ENCODE data around the gene HECW1. TPM values are rescaled to one million over a fixed set of nuclear protein-coding genes. Genes with fewer than 3 reads are reported as not detected.
"Not testable (repeated sequence)": the region's sequence is repeated elsewhere in the genome, so short reads cannot be mapped to it uniquely, and the experiment has no call there.

The HECW1 gene
- total RNA-seq, 1 donor from 2014 or later: not detected

GRCh38 chr7:43553999-43554398, 441.6 kb downstream of the HECW1 start:
- DNase-seq: peak; percentile 5

DNA sequence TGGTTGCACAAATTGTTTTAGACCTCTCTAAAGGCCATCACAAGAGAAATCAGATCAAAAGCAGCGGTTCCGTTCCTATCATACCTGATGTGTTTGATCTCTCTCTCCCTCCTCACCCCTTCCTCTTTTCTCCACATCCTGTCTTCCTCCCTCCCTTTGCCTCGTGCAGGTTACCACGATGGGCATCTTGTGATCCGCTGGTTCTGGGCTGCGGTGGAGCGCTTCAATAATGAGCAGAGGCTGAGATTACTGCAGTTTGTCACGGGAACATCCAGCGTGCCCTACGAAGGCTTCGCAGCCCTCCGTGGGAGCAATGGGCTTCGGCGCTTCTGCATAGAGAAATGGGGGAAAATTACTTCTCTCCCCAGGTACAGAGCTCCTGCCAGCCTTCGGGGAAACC, 442.0 kb downstream of the HECW1 start:
- DNase-seq: no peak

DNA sequence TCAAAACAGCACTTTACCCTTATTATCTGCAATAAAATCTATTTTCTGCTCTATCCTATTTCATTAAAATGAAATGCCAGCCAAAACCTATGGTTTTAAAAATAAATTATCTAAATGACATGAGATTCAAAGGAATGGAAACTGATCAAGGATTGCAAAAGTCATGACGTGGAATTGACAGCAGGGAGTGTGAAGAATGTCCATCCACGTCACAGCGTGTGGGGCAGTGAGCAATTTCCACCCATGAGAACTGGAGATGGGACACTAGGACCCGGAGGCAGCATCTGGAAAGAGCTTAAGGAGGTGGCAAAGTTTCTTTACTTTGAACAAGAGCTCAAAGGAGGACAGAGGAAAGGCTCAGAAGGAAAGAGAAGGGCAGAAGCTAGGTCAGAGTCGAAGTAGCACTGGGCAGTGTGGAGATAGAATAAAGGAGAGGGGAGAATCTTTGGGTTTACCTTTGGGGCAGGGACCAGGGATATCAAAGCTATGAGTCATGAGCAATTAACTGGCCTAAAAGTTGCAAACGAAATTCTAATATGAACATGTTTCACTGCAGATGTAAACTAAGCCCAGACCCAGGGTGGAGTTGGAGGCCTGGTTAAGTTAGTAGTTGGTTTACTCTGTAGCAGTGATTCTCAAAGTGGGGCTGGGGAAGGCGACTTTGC, 445.5 kb downstream of the HECW1 start:
- DNase-seq: no peak

- DNase-seq: no peak
These were observed 446.9 kb downstream of the HECW1 start for GRCh38 chr7:43559171-43559945.

- no peak for DNase-seq
These were observed 447.5 kb downstream of the HECW1 start for GRCh38 chr7:43559946-43560335.

- DNase-seq: no peak
These were observed 448.4 kb downstream of the HECW1 start for GRCh38 chr7:43560742-43561330.

GRCh38 chr7:43562383-43562782, 449.9 kb downstream of the HECW1 start:
- no peak for DNase-seq

- DNase-seq: peak; percentile 76
These were observed 453.3 kb downstream of the HECW1 start for GRCh38 chr7:43565786-43566185.

DNA sequence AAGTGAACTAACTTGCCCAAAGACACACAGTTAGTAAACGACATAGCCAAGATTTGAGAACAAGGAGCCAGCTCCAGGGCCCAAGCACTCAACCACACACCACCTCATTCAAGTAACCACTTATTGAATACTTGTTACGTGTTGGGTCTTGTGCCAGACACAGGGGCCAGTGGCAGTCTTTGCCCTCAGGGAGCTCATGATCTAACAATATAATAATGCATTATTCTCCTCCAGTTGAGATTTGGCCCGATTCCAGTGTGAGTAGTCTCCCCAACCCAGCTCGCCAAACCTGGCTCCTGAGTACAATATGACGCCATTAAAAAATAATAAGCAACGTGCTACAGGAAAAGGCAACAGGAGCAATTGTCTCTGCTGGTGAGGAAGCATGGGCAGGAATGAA, 456.1 kb downstream of the HECW1 start:
- peak; percentile 85 for DNase-seq

- peak; percentile 54 for DNase-seq
These were observed 457.0 kb downstream of the HECW1 start for GRCh38 chr7:43569424-43569823.

DNA sequence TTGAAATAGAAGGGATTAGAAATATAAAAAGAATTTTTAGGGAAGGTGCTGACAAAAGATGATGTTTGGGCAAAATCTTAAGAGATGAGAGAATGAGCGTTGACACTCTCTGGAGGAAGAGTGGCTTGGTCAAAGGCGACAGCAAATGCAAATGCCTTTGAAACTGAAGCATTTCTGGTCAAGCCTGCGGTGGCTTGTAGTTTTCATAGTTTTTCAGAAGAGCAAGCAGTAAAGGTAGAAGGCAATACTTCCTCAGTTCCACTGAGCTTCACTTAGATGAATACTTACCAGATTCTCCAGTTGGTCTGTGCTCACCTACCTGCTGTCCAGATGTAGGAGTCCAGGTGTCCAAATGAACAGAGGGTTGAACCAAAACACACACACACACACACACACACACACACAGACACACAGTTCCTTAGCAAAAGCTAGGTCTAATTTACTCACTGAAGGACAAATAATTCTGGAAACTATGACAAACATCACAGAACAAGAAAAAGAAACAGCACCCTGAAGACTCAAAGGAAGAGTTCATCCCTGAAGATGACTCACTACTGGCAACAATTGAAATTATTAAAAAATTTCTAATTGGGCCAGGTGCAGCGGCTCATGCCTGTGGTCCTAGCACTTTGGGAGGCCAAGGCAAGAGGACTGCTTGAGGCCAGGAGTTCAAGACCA, 458.4 kb downstream of the HECW1 start:
- no peak for DNase-seq

DNA sequence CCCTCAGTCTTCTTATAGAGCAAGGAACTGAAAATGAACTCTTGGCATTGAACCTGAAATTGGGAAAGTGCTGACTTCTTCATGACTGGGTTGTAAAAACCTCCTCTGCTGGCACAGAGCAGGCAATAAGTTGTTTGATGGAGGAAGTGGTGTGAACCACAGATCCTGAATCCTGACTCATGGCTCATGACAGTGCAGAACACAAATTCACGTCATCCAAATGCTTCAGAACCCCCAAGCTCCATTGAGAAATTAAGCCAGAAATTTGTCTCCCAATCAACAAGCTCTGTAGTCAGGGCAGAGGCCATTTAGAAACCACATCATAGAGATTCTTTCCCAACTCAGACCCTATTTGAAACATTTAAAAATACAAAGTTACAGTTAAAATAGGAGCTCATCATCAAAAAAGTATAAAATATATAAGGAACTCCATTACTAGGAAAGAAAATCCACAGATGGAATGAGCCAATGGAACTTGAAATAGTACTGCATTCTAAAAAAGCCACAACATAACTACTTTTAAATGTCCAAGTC, 460.1 kb downstream of the HECW1 start:
- peak; percentile 91 for DNase-seq

- not testable (repeated sequence) for DNase-seq
These were observed 461.4 kb downstream of the HECW1 start for GRCh38 chr7:43573832-43574231.

DNA sequence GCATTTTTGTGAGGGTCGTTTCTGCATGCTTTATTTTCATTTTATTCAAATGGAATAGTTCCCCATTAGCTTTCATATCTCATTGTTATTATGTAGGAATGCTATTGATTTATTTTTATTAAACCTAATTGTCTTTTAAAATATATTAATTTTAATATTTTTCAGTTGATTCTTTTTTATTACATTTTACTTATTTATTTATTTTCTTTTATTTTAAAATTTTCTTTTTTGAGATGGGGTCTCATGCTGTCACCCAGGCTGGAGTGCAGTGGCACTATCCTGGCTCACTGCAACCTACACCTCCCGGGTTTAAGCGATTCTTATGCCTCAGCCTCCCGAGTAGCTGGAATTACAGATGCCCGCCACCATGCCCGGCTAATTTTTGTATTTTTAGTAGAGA, 463.1 kb downstream of the HECW1 start:
- no peak for DNase-seq

DNA sequence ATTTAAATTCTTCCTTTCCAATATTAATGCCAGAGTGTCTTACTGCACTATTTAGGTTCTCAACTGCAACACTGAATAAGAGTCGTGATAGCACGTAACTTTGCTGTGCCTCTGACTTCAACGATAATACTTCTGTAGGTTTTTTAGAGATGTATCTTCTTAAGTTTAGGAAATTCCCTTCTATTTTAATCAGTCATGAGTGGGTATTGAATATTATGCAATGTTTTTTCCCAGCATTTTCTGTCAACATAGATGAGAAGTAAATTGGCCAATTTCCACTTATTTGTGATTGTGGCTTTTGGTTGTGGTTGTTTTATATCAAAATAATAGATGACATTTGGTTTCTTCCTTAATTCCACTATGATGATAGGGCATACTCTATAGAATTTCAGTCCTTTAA, 463.8 kb downstream of the HECW1 start:
- no peak for DNase-seq

DNA sequence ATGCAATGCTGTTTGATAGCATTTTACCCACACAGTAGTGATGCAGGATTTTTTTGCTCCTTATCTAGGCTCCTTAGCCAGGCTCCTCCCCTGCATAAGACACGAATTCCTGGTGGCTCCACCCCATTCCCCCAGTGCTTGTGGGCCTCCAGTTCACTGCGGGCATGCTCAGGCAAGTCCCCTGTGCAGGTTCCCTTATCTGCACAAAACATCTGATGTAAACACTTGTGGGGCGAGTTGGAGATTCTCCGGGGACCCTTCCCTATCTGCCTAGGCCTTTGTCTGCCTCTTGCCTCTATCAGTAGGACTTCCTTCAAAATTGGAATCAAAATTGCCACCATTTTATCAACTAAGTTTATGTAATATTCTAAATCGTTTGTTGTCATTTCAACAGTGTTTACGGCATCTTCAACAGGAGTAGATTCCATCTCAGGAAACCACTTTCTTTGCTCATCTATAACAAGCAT, 465.1 kb downstream of the HECW1 start:
- DNase-seq: no peak

DNA sequence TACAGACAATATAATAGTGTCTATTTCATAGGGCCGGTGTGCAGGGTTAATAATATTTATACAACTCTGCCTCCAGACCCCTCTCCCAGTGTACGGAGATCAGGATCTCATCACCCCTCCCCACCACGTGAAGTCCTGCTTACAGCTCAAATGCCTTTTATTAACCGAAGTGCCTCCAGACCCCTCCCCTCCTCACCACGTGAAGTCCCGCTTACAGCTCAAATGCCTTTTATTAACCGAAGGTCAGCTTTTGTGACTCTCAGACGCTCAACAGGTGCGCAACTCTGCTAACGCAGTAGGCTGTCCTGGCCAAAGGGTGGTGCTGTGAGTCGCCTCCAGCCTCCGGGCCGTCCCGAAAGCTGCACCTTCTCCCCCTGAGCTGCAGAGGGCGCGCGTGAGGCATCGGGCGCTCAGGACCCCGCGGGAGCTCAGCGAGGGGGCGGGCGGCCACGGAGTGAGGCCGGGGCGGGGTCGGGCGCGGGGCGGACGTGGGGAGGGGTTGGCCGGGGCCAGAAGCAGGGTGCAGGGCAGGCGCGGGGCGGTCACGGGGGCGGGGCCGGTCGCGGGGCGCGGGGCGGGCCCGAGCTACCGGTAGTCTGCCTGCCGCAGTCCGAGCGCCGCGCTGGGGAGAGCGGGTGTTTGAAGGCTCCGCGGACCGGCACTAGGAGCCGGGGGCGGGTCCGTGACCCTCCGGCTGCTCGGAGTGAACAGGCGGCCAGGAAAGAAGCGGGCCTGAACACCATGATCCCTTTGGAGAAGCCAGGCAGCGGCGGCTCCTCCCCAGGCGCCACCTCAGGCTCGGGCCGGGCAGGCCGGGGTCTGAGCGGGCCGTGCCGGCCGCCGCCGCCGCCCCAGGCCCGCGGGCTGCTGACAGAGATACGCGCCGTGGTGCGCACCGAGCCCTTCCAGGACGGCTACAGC, 470.3 kb downstream of the HECW1 start, which contains the start of gene STK17A:
Gene STK17A (plus strand): TSS at position 606 of the 921 bp plus-strand sequence. CDS start 136 bp downstream, at position 742.
- DNase-seq: peak; percentile 96

DNA sequence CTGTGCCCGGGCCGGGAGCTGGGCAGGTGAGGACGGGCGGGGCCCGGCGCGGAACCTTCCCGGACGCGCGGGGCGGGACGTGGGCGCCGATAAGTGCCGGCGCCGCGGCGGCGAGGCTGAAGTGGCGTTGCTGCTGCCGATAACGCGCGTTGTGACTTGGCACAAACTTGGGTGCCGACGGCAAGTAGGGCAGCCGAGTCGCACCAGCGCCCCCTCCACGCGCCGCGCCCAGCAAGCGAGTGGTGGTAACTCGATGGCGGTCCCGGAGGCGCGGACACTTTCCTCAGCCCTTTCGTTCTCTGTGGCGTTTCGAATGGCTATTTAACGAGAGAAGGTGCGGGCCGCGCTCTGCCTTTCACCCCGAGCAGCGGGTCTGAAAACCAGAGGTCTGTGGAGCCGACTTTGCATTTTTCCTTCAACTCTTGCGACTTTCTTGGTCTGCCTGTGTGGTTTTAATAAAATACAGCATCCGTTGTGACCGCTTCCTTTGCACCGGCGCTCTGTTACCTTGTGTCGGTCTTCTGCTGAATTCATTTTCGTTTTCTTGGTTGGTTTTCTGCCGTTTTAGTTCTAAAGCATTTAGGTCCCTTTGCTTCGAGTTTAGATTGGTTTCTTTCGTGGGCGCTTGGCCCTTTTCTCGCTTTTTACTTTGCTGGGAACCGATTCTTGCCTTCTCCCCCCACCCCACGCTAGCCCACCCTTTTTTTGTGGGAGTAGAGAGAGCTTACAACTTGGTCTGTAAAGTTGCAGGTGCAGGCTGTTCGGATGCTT, 471.2 kb downstream of the HECW1 start:
- DNase-seq: peak; percentile 75

DNA sequence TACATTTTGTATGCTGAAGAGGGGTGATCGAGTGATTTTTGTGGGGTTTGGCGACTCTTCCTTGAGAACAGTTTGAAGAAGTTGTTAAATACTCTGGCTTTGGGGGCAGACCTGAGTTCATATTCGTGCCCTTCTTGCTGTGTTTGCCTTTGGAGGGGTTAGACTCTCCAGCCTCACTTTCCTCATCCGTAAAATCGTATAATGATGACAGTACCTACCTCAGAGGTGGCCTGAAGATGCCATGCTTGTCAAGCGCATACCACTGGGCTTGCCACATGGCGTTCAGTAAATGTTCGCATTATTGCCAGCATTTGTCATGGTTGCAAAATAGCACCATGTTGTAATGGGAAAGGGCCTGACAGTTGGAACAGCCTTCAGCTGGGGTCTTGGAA, 471.7 kb downstream of the HECW1 start:
- DNase-seq: peak; percentile 64

DNA sequence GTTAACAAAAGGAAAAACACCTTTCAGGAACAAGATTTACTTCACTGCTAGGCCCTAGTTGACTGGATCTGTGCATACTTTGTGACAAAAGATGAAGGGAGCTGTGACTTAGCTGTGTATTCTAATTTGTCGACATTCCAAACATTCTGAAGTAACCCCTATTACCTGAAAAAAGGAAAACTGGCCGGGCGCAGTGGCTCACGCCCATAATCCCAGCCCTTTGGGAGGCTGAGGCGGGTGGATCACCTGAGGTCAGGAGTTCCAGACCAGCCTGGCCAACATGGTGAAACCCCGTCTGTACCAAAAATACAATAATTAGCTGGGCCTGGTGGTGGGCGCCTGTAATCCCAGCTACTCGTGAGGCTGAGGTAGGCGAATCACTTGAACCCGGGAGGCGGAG, 472.3 kb downstream of the HECW1 start:
- DNase-seq: not testable (repeated sequence)

DNA sequence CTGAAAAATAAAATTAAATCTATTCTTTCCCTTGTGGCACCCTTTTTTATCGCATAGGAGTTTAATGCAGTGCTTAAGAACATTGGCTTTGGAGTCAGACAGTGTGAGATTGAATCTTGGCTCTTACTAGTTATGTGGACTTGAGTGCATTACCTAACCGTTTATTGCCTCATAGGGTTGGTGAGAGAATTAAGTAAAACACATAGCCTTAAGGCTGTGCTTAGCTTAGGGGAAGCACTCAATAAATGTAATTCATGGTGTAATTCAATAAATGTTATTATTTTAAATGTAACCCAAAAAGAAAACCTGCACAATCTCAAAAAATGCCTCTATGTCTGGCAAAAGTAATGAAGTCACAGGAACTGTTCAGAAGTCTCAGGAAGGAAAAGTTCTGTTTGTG, 473.1 kb downstream of the HECW1 start:
- peak; percentile 57 for DNase-seq
